Esophagus muscularis mucosa (tissue), 3 donors: ENCODE data around the gene C16orf82.

Source experiments
- POLR2A ChIP-seq: fragments of 450-650 bp; IDR thresholded peaks from one replicate; pipeline ENCODE4 v1.6.1; 2017; ENCODE audit warnings: antibody characterized with exemption, moderate library complexity, mild to moderate bottlenecking, low read depth
- TF ChIP-seq, protein P1 (sequence below), 3 experiments: fragments of 200-600 bp in 2 of 3; fragments of 450-650 bp in 1 of 3; sonication (generic) in 2 of 3; IDR thresholded peaks; one replicate each; pipeline ENCODE4 v1.5.1; 2017 to 2019; ENCODE audit warnings: antibody characterized with exemption in 3 of 3, mild to moderate bottlenecking in 2 of 3, moderate library complexity in 1 of 3

DNA sequence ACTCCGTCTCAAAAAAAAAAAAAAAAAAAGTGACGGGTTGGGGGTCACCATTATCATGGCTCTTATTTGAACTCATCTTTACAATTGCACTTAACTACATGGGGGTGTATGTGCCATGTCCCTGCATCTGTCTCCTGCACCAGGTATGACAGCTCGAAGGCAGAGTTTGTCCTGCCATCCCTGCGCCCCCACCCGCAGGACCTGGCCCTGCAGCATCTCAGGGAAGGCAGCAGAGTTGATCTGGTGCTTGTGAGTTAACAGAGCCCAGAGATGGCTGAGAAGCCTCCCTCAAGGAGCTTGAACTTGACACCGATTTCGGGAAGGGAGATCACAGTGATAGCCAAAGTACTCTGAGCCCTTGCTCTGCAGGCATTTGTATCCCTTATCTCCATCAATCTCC, 44.8 kb downstream of the C16orf82 start:
- TF ChIP-seq, protein P1, sequence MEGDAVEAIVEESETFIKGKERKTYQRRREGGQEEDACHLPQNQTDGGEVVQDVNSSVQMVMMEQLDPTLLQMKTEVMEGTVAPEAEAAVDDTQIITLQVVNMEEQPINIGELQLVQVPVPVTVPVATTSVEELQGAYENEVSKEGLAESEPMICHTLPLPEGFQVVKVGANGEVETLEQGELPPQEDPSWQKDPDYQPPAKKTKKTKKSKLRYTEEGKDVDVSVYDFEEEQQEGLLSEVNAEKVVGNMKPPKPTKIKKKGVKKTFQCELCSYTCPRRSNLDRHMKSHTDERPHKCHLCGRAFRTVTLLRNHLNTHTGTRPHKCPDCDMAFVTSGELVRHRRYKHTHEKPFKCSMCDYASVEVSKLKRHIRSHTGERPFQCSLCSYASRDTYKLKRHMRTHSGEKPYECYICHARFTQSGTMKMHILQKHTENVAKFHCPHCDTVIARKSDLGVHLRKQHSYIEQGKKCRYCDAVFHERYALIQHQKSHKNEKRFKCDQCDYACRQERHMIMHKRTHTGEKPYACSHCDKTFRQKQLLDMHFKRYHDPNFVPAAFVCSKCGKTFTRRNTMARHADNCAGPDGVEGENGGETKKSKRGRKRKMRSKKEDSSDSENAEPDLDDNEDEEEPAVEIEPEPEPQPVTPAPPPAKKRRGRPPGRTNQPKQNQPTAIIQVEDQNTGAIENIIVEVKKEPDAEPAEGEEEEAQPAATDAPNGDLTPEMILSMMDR (IDR thresholded peaks at IDR 0.05), result no peak
- TF ChIP-seq POLR2A, result no peak
